HG03039 (cell line): ENCODE data around the gene UCN3.

Experiments
- ATAC-seq: cut with Tn5 transposase; IDR thresholded peaks from one replicate; pipeline ENCODE4 v1.9.1; 2021; ENCODE audit warnings: mild to moderate bottlenecking, moderate library complexity; ENCODE audit not compliant: unreplicated experiment

Gene UCN3, protein sequence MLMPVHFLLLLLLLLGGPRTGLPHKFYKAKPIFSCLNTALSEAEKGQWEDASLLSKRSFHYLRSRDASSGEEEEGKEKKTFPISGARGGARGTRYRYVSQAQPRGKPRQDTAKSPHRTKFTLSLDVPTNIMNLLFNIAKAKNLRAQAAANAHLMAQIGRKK

GRCh38 chr10:5364890-5365338 lies at the start of gene UCN3:
Gene UCN3 (plus strand): TSS chr10:5364966. CDS start chr10:5373721, 8,755 bp downstream.
- no peak for ATAC-seq

- ATAC-seq, result no peak
These were observed 47.1 kb upstream of the UCN3 start for GRCh38 chr10:5317547-5318107.

DNA sequence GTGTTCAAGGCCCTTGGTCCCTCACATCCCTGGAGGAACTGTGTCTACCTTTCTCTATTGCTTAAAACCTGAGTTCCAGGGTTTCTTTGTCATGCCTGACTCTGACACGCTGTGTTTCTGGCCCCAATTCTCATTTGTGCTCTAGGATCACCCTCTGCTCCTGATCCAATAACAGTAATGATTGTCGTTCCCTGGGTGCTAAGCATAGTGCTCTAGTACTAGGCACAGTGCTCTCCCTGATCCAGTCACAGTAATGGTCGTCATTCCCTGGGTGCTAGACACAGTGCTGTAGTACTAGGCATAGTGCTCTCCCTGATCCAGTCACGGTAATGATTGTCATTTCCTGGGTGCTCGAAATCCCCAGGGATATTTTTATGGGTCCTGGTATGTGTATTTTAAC lies 46.6 kb upstream of the UCN3 start:
- no peak for ATAC-seq

DNA sequence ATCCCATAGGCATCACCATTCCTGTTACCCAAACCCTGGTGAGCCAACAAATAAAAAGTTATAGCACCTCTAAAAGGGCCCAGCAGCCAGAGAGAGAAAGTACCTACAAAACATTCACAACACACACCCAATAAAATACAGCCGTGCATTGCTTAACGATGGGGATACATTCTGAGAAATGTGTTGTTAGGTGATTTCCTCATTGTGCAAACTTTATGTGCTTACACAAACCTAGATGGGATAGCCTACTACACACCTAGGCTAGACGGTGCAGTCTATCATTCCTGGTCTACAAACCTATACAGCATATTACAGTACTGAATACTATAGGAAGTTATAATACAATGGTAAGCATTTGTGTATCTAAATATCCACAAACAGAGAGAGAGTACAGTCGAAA lies 44.9 kb upstream of the UCN3 start:
- no peak for ATAC-seq

- no peak for ATAC-seq
These were observed 43.5 kb upstream of the UCN3 start for GRCh38 chr10:5321273-5321672.

DNA sequence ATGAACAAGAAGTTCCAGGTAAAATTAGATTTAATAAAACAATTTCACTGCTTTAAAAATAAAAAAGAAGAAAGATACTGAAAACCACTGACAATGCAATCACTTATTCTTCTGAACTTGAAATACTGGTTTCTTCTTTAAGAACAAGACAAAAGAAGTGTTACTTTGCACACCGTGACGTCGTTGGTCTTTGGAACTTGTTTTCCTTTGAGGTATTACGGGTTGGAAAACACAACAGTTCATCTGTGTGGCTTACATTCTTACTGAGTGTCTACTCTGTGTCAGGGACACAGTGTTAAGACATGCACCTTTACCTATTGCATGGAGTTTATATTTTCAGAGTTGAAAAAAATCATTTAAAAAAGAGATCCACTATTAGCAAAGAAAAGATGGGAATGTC lies 41.3 kb upstream of the UCN3 start:
- ATAC-seq, result no peak

GRCh38 chr10:5325076-5325475 lies 39.7 kb upstream of the UCN3 start:
- no peak for ATAC-seq

GRCh38 chr10:5334196-5334880 lies 30.4 kb upstream of the UCN3 start:
- ATAC-seq, result no peak

GRCh38 chr10:5338010-5338409 lies 26.8 kb upstream of the UCN3 start:
- no peak for ATAC-seq

- ATAC-seq, result no peak
These were observed 21.7 kb upstream of the UCN3 start for GRCh38 chr10:5343092-5343491.

DNA sequence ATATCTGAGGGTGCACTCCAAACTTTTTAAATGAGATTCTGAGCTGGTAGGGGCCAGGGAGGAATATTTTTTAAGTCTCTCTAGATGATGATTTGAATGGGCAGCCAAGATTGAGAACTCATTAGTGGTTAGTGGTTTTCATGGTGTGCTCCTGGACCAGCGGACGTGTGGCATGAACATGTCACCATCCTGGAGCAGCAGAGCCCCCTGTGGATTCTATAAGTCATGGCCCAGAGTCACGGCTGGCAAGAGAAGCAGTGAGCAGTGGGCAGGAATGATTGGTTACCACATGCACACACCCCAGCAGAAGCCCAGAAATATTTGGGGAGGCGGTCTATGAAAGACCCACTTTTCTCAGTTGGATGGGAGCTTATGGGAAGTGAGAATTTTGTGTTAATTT lies 21.2 kb upstream of the UCN3 start:
- ATAC-seq, result no peak

- no peak for ATAC-seq
These were observed 20.8 kb upstream of the UCN3 start for GRCh38 chr10:5343979-5344378.

- ATAC-seq, result no peak
These were observed 20.0 kb upstream of the UCN3 start for GRCh38 chr10:5344746-5345145.

DNA sequence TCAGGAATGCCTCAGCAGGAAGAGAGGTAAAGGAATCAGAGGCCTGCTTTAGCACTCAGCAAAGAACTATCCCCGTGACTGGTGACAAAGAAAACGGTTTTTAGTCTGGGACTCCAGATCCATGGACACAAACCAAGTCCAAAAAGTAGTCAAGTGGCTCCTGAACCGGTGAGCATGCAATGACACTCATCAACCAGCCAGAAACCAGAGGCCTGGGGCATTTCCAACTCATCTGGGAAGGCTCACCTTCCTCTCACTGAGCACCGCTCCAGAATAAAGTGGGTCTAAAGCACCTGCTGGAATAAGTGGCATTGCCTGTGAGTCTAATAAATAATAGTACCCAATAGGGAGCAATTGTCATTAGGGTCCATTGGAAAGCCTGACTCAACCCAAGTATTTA lies 17.9 kb upstream of the UCN3 start:
- ATAC-seq, result no peak

- ATAC-seq, result no peak
These were observed 15.4 kb upstream of the UCN3 start for GRCh38 chr10:5349362-5349761.

DNA sequence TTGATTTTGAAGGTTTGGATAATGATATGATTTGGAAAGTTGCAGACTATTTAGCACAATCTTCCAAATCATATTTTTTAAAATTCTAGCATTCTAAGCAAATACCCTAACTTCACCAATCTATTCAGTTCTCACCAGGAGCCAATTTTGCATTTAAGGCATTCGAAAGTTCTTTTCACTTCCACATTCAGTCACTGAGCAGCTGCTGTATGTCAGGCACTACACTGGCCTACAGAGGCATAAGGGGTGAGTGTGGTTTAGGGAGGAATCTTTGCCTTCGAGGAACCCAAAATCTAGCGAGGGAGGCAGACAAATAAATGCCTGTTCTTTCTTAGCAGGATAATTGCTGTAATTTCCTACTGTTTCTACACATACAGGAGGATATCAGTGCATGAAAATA lies 10.7 kb upstream of the UCN3 start:
- peak; percentile 61 for ATAC-seq

- ATAC-seq, result no peak
These were observed 9.0 kb upstream of the UCN3 start for GRCh38 chr10:5355594-5356301.

- ATAC-seq, result no peak
These were observed 8.4 kb upstream of the UCN3 start for GRCh38 chr10:5356302-5356763.

GRCh38 chr10:5360318-5360915 lies 4.3 kb upstream of the UCN3 start:
- ATAC-seq, result no peak

DNA sequence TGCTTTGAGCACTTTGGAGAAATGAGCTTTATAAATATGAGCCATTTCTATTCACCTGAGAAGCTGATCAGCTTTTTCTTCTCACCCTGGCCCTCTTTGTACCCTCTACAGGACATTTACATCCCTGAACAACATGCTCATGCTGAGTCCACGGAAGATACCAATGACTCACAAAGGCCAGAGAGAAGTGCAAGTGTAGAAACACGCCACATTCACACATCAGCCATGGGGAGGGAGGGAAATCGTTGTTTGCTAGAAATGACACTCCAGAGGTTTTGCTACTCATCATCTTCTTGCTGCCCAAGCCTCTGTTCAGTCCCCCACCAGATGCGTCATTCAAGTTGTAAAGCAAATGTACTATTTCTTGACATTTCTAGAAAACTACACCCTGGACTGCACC lies 2.8 kb upstream of the UCN3 start:
- no peak for ATAC-seq

DNA sequence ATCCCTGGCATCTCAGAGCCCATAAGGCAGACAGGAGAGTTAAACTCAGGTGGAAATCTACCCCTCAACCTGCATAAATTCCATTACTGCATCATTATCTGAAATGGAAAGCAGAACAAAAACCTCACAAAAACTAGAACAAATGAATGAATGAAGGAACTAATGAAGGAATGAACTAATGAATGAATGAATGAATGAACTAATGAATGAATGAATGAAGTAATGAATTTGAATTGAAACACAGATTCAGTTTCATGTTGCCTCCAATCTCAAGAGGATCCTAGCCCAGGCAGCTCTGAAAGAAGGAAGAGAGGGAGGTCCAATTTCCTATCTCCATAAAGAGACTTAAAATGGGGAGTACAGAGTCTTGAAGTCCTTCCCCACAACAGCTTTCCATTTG lies 1.9 kb upstream of the UCN3 start:
- no peak for ATAC-seq
